K562 (cell line): ENCODE data around the gene GFI1B. TPM values are rescaled to one million over a fixed set of nuclear protein-coding genes. Genes with fewer than 3 reads are reported as not detected.
A peak's percentile ranks its signal among the peaks of the same experiment; 100 is the strongest.

Source experiments
- AFF1 ChIP-seq, 2 experiments: fragments of 450-650 bp; IDR thresholded peaks; 2 replicates each; pipeline ENCODE4 v1.6.1; 2018; ENCODE audit warnings: mild to moderate bottlenecking in 2 of 2, low read depth in 1 of 2; ENCODE audit not compliant: partially characterized antibody in 2 of 2
- BHLHE40 ChIP-seq: IDR thresholded peaks from 2 replicates; pipeline ENCODE4 v1.6.1; 2011; ENCODE audit warnings: low read length, improper control_type of control experiment
- CHD4 ChIP-seq: fragments of 200-600 bp; sonication (generic); IDR thresholded peaks from 3 replicates; pipeline ENCODE4 v1.6.1; 2012; ENCODE audit warnings: low read depth, mild to moderate bottlenecking, mixed read lengths, low read length, inconsistent platforms; ENCODE audit not compliant: insufficient read depth, insufficient replicate concordance, poor library complexity, severe bottlenecking
- E2F8 ChIP-seq: fragments of 450-650 bp; IDR thresholded peaks from 2 replicates; pipeline ENCODE4 v1.7.1; 2018; ENCODE audit warnings: mild to moderate bottlenecking, low read depth; ENCODE audit not compliant: partially characterized antibody
- NONO ChIP-seq, 2 experiments: fragments of 200-400 bp in 1 of 2; fragments of 450-650 bp in 1 of 2; formaldehyde crosslinking in 1 of 2; IDR thresholded peaks; 2 replicates each; pipeline ENCODE4 v1.6.1; 2017; ENCODE audit warnings: low read depth in 2 of 2, mild to moderate bottlenecking in 2 of 2, moderate library complexity in 2 of 2, low read length in 1 of 2
- REST ChIP-seq, 2 experiments: fragments of 450-650 bp; formaldehyde crosslinking in 1 of 2; IDR thresholded peaks; 2 replicates each; pipeline versions ENCODE4 v1.4.0 to v1.6.1; 2014 to 2020; ENCODE audit warnings: mild to moderate bottlenecking in 2 of 2, borderline replicate concordance in 1 of 2, low read depth in 1 of 2
- TRIM28 ChIP-seq: fragments of 450-650 bp; IDR thresholded peaks from 2 replicates; pipeline ENCODE4 v1.6.1; 2017
- ZKSCAN1 ChIP-seq: fragments of 150-350 bp; IDR thresholded peaks from 2 replicates; pipeline ENCODE4 v1.6.1; 2016; ENCODE audit warnings: low read depth, low read length
- ZNF140 ChIP-seq: fragments of 250-450 bp; sonication (Bioruptor Pico); IDR thresholded peaks from 2 replicates; pipeline ENCODE4 v1.8.0; 2021; ENCODE audit warnings: moderate library complexity, mild to moderate bottlenecking, inconsistent platforms
- ZNF707 ChIP-seq: fragments of 250-450 bp; sonication (Bioruptor Pico); conservative IDR thresholded peaks from 2 replicates; pipeline ENCODE4 v1.8.0; 2022; ENCODE audit warnings: inconsistent platforms, mild to moderate bottlenecking, moderate library complexity
- polyA plus RNA-seq, 8 experiments: library from polyadenylated mRNA; depleted of rRNA in 4 of 8; stranded (reverse) in 5 of 8; unstranded in 3 of 8; fragments of >200 nt; fragmentation: Nextera tagmentation in 2 of 8; fragmentation: Illumina TruSeq in 1 of 8; extraction: Ambion mirVana in 2 of 8; extraction: Trizol in 1 of 8; gene quantifications; 2 replicates each; pipeline versions ENCODE4 v1.2.1 to v1.2.3, GENCODE V29; 2011 to 2014; ENCODE audit warnings: inconsistent platforms in 1 of 8, missing spikeins in 1 of 8
- total RNA-seq, 7 experiments: library from RNA; depleted of rRNA in 6 of 7; stranded (reverse); fragments of >200 nt in 6 of 7; fragmentation: Illumina TruSeq in 2 of 7; extraction: Trizol in 2 of 7; gene quantifications; 2 replicates each; pipeline versions ENCODE4 v1.2.1 to v1.2.3, GENCODE V29; 2011 to 2021; ENCODE audit warnings: low replicate concordance in 1 of 7

The GFI1B gene
- total and polyA plus RNA-seq, 9 of the 15 experiments (the other 6 are each of a cell fraction or from before 2014, with no cell fraction given): 8.0 to 75.7 (median 34.5) TPM

- TF ChIP-seq REST (IDR thresholded peaks at IDR 0.05; ENCODE audit: borderline replicate concordance): peak; percentile 52; the same call in 1 of the 2 replicates
- TF ChIP-seq REST (CRISPR knock-in tag; IDR thresholded peaks at IDR 0.05; ENCODE audit: low read depth): no peak
- TF ChIP-seq BHLHE40: peak; percentile 66
- peak; percentile 39; the same call in 1 of the 2 replicates for TF ChIP-seq ZKSCAN1
- peak; percentile 70 for TF ChIP-seq E2F8
- peak; percentile 79 for TF ChIP-seq TRIM28
- TF ChIP-seq ZNF140 (CRISPR knock-in tag): no peak
- no peak for TF ChIP-seq ZNF707 (CRISPR knock-in tag)
- TF ChIP-seq AFF1 (IDR thresholded peaks at IDR 0.05; ENCODE audit: low read depth in 1 of 2, partially characterized antibody in 2 of 2): peak; percentile 21 to 85
- TF ChIP-seq CHD4: no peak
- no peak for TF ChIP-seq NONO (IDR thresholded peaks at IDR 0.05; ENCODE audit: low read depth in 2 of 2, low read length in 1 of 2)
These were observed 25.9 kb downstream of the GFI1B start (continued) for GRCh38 chr9:133004091-133004998.
